ENCODE data around the gene D2HGDH. TPM values are rescaled to one million over a fixed set of nuclear protein-coding genes. Genes with fewer than 3 reads are reported as not detected.

D2HGDH gene
- total and polyA plus RNA-seq, 10 of the 15 experiments (the other 5 are each of a cell fraction or from before 2014, with no cell fraction given) = 0.52 to 32.1 (median 11.0) TPM

DNA sequence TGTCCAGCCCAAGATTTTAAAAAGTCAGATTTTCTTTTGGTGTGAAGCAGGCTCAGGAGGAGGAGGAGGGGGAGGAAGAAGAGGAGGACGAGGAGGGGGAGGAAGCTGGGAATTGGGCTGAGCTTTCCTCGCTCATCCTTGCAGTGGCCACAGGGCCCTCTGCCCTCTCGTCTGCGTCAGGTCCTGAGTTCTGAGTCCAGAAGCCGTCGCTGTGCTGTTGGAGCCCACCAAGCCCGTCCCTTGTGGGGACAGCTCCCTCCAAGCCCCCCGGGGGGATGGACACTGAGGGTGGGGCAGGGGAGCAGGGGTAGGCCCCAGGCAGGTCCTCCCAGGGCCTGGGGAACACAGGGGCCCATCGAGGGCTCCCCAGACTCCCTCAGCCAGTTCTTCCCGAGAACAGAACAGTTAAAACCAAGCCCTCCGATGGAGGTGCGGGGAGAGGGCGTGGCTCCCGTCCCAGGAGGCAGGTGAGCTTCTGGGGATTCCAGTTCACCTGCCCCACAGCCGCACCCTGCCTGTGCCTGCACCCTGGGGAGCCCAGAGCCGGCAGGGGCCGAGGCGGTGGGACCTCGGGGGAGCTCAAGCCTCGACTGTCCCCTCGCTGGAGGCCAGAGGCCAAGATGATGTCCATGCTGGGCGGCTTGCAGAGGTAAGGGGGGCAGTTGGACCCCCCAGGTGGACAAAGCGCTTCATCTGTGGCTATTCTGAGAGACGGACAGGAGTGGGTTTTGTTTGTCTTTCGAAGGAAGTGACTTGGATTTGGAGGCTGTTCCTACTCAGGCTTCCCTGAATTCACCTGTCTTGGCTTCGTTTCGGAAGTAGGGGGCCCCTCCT is 42.1 kb downstream of the D2HGDH start, which contains the start of gene GAL3ST2:
Gene GAL3ST2, plus strand, starts transcription at position 487 of the 834 bp plus-strand sequence. Its CDS starts 134 bp downstream, at position 621.
- CTCF ChIA-PET = no interaction called here
- Histone ChIP-seq H3K79me2 (ENCODE audit: control insufficient read depth, insufficient read depth, low read length) (no peaks in the 10 kb centered on the region), H3K9ac (ENCODE audit: control insufficient read depth, insufficient read depth, low read length) (no peak within 1 kb of the TSS), H3K27ac (ENCODE audit: control insufficient read depth, insufficient read depth) (no peak within 1 kb of the TSS), H3K27me3 (replicated peaks in 1 of 2; ENCODE audit: control insufficient read depth in 2 of 2, insufficient read depth in 2 of 2, low read length in 1 of 2) (no peaks in the 10 kb centered on the region), H3K36me3 (ENCODE audit: control insufficient read depth in 2 of 2, insufficient read depth in 2 of 2, low read length in 1 of 2) (no peaks in the 10 kb centered on the region), H3K4me3 (no peak within 1 kb of the TSS), H3K9me3 (replicated peaks; ENCODE audit: control insufficient read depth, insufficient read depth, low read length) (no peaks in the 10 kb centered on the region), H3K4me1 (ENCODE audit: control insufficient read depth, insufficient read depth, low read length) (peaks cover 10% of the 10 kb centered on the region), H2AFZ (ENCODE audit: control insufficient read depth, low read depth, low read length) (no peak within 1 kb of the TSS), H4K20me1 (ENCODE audit: control insufficient read depth, insufficient read depth) (no peaks in the 10 kb centered on the region), H3K4me2 (ENCODE audit: control insufficient read depth, insufficient read depth) (no peak within 1 kb of the TSS)
- intact Hi-C loops (cut with micrococcal nuclease; ENCODE audit: unreplicated experiment) = no loop called here
- in situ Hi-C loops (cut with MboI) = no loop called here
- 48% methylated on average over 26 of the region's 27 CpGs for WGBS (ENCODE audit: insufficient coverage, insufficient replicate concordance, low lambda C conversion rate, missing lambda C conversion rate)
- RAD21 ChIA-PET (ENCODE audit: unreplicated experiment) = no interaction called here
- no peak for FAIRE-seq
- no peak for DNase-seq (ENCODE audit: low read depth, low spot score)
- SMC1A ChIA-PET (ENCODE audit: uncharacterized antibody, unreplicated experiment) = no interaction called here
- POLR2A ChIA-PET = no interaction called here
- BruUV-seq (replicated peaks) = no TSS peak
- ATAC-seq = no peak
- TF ChIP-seq ZNF274 (IDR thresholded peaks at IDR 0.05; ENCODE audit: insufficient read depth, insufficient read length) (no peak), MEF2A (IDR thresholded peaks at IDR 0.05; ENCODE audit: insufficient read depth, low read depth, low read length) (no peak), NRF1 (conservative IDR thresholded peaks at IDR 0.05; ENCODE audit: low read depth, low read length) (no peak), ZSCAN29 (IDR thresholded peaks at IDR 0.05) (no peak), ZNF384 (IDR thresholded peaks at IDR 0.05; ENCODE audit: borderline replicate concordance, low read depth, low read length) (no peak), IKZF2 (IDR thresholded peaks at IDR 0.05) (no peak), EED (IDR thresholded peaks at IDR 0.05; ENCODE audit: low read depth) (no peak), ZNF217 (IDR thresholded peaks at IDR 0.05) (no peak), HDAC6 (IDR thresholded peaks at IDR 0.05; ENCODE audit: unreplicated experiment) (no peak)
- TF ChIP-seq, protein P1, sequence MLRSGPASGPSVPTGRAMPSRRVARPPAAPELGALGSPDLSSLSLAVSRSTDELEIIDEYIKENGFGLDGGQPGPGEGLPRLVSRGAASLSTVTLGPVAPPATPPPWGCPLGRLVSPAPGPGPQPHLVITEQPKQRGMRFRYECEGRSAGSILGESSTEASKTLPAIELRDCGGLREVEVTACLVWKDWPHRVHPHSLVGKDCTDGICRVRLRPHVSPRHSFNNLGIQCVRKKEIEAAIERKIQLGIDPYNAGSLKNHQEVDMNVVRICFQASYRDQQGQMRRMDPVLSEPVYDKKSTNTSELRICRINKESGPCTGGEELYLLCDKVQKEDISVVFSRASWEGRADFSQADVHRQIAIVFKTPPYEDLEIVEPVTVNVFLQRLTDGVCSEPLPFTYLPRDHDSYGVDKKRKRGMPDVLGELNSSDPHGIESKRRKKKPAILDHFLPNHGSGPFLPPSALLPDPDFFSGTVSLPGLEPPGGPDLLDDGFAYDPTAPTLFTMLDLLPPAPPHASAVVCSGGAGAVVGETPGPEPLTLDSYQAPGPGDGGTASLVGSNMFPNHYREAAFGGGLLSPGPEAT (IDR thresholded peaks at IDR 0.05; ENCODE audit: low read depth) = no peak
- TF ChIP-seq, protein P2, sequence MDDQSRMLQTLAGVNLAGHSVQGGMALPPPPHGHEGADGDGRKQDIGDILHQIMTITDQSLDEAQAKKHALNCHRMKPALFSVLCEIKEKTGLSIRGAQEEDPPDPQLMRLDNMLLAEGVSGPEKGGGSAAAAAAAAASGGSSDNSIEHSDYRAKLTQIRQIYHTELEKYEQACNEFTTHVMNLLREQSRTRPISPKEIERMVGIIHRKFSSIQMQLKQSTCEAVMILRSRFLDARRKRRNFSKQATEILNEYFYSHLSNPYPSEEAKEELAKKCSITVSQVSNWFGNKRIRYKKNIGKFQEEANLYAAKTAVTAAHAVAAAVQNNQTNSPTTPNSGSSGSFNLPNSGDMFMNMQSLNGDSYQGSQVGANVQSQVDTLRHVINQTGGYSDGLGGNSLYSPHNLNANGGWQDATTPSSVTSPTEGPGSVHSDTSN (IDR thresholded peaks at IDR 0.05; ENCODE audit: insufficient replicate concordance, low read depth, low read length) = no peak
- TF ChIP-seq, protein P3, sequence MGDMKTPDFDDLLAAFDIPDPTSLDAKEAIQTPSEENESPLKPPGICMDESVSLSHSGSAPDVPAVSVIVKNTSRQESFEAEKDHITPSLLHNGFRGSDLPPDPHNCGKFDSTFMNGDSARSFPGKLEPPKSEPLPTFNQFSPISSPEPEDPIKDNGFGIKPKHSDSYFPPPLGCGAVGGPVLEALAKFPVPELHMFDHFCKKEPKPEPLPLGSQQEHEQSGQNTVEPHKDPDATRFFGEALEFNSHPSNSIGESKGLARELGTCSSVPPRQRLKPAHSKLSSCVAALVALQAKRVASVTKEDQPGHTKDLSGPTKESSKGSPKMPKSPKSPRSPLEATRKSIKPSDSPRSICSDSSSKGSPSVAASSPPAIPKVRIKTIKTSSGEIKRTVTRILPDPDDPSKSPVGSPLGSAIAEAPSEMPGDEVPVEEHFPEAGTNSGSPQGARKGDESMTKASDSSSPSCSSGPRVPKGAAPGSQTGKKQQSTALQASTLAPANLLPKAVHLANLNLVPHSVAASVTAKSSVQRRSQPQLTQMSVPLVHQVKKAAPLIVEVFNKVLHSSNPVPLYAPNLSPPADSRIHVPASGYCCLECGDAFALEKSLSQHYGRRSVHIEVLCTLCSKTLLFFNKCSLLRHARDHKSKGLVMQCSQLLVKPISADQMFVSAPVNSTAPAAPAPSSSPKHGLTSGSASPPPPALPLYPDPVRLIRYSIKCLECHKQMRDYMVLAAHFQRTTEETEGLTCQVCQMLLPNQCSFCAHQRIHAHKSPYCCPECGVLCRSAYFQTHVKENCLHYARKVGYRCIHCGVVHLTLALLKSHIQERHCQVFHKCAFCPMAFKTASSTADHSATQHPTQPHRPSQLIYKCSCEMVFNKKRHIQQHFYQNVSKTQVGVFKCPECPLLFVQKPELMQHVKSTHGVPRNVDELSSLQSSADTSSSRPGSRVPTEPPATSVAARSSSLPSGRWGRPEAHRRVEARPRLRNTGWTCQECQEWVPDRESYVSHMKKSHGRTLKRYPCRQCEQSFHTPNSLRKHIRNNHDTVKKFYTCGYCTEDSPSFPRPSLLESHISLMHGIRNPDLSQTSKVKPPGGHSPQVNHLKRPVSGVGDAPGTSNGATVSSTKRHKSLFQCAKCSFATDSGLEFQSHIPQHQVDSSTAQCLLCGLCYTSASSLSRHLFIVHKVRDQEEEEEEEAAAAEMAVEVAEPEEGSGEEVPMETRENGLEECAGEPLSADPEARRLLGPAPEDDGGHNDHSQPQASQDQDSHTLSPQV (IDR thresholded peaks at IDR 0.05) = no peak
- TF ChIP-seq, protein P4, sequence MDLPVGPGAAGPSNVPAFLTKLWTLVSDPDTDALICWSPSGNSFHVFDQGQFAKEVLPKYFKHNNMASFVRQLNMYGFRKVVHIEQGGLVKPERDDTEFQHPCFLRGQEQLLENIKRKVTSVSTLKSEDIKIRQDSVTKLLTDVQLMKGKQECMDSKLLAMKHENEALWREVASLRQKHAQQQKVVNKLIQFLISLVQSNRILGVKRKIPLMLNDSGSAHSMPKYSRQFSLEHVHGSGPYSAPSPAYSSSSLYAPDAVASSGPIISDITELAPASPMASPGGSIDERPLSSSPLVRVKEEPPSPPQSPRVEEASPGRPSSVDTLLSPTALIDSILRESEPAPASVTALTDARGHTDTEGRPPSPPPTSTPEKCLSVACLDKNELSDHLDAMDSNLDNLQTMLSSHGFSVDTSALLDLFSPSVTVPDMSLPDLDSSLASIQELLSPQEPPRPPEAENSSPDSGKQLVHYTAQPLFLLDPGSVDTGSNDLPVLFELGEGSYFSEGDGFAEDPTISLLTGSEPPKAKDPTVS (IDR thresholded peaks at IDR 0.05; ENCODE audit: low read depth, low read length) = no peak
- TF ChIP-seq, protein P5, sequence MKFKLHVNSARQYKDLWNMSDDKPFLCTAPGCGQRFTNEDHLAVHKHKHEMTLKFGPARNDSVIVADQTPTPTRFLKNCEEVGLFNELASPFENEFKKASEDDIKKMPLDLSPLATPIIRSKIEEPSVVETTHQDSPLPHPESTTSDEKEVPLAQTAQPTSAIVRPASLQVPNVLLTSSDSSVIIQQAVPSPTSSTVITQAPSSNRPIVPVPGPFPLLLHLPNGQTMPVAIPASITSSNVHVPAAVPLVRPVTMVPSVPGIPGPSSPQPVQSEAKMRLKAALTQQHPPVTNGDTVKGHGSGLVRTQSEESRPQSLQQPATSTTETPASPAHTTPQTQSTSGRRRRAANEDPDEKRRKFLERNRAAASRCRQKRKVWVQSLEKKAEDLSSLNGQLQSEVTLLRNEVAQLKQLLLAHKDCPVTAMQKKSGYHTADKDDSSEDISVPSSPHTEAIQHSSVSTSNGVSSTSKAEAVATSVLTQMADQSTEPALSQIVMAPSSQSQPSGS (IDR thresholded peaks at IDR 0.05; ENCODE audit: low read length) = no peak
